OCI-LY1 (cell line): ENCODE results near the gene ANKRD34B.

Source experiments
- CTCF ChIP-seq: fragments of 200-600 bp; sonication (generic), shearing (Covaris generic); IDR thresholded peaks from 2 replicates; pipeline ENCODE4 v1.5.1; 2017; ENCODE audit warnings: mild to moderate bottlenecking, antibody characterized with exemption, low read length, moderate library complexity, mixed read lengths
- EZH2 ChIP-seq: fragments of 200-600 bp; sonication (generic), shearing (Covaris generic); IDR thresholded peaks from 2 replicates; pipeline ENCODE4 v1.8.0; 2017; ENCODE audit warnings: borderline replicate concordance, mixed run types, mild to moderate bottlenecking, antibody characterized with exemption, low read length, moderate library complexity, mixed read lengths

DNA sequence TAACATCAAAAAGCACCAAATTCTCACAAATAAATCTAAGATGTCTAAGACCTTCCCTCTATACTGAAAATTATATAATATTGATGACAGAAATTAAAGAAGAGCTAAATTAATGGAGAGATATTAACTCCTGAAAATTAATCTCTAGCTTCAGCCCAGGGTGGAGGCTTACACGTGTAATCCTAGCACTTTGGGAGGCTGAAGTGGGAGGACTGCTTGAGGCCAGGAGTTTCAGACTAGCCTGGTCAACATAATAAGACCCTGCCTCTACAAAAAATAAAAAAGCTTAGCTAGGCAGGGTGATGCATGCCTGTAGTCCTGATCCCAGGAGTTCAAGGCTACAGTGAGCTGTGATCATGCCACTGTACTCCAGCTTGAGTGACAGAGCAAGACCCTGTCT is 39.6 kb upstream of the ANKRD34B start:
- TF ChIP-seq CTCF (no peak), EZH2 (no peak)
